Kidney glomerular epithelial cell (primary cell): Measurements from ENCODE around the gene FBXO41.

Source experiments
- DNase-seq: peaks from one replicate; lab custom pipeline; 2025; lab: John Stamatoyannopoulos, UW

The FBXO41 gene

DNA sequence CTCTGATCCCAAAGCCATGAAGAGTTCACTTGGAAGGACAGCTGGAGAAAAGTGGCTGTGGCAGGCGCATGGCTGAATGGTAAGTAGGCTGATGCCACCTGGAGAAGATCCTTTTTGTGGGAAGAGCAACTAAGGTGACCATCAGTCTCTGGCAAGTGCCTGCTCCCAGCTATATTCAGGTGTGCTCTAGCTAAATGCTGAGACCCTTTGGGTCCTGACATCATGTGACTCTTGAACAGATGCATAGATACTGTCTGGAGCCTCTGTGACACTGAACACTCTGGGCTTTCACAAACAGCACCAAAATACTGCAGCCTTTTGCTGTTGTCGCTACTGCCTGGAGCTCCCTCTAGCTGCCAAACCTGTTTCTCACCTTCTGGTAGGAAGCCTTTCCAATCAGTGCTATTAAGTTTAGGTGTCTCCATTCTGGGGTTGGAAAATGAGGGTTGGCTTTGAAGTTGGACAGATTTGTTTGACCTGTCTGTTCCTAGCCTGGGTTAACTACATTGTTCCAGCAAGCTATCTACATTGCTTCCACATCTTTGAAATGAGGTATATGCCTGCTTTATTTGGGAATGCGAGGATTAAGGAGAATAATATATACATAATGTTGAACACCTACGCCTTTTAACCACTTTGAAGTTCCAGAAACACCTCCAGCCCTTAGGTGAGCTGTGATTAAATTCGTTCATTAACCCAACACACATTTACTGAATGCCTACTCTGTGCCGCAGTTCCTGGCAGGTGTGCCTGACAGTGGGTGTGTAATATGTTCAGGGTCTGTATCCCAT, 6.0 kb upstream of the FBXO41 start:
- peak; percentile 25 for DNase-seq

DNA sequence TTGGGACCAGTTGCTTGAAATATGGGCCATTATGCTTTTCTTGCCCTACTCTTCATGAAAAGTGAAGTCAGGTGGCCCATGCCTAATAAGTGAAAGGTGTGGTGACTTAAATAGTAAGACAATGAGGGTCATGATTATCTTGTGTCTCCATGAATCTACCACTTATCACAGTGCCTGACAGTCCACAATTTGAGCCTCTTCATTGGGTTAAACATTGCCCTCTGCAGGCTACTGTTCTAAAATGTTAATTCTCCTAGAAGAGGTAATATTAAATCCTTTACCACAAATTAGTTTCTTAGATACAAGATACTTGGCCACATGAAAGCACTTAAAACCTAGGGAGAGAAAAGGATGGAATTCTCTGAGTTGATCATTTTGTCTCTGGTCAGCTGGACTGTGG, 5.0 kb upstream of the FBXO41 start:
- no peak for DNase-seq

DNA sequence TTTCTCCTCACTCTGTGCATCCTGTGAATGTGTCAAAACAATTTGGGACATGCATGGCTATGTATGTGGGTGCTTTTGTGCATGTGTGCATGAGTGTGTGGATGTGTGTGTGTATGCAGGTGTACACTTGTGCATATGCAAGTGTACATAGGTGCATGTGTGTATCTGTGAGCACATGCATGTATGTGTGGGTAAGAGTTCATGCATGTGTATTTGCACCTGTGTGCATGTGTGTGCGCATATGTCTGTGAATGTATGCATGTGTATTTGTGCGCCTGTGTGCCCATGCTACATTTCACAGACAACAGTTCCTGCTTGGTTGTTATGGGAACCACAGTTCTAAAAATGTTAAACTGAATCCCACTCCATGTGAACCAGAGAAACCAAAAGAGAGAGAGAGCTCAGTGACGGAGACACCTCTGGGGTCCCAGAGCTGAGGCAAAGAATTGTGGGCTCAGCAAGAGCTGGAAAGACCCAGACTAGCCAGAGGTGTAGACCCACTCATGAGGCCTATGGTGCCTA, 1.9 kb upstream of the FBXO41 start:
- no peak for DNase-seq

DNA sequence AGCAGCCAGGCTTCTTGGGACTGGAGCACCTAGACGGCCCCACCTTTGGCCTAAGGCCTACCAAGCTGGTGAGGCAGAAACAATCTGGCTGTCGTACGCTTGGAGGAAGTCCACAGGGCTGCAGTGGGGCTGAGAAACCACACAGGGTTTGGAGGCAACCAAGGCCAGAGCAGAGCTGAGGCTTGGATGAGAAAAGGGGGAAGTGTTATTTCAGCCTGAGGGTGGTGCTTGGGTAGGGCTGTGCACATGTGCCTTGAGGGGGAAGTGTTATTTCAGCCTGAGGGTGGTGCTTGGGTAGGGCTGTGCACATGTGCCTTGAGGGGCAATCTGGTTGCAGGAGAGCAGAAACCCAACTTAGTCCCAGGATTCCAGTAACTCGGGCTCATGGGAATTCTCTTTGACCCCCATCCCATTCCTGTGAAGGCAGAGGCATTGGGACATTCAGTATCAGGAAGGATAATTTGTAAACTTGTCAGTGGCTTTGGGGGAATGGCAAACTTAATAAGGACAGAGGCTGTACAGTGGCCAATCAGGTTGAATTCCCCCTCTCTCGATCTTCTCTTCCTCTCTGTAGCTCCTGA, 971 bp upstream of the FBXO41 start:
- no peak for DNase-seq

DNA sequence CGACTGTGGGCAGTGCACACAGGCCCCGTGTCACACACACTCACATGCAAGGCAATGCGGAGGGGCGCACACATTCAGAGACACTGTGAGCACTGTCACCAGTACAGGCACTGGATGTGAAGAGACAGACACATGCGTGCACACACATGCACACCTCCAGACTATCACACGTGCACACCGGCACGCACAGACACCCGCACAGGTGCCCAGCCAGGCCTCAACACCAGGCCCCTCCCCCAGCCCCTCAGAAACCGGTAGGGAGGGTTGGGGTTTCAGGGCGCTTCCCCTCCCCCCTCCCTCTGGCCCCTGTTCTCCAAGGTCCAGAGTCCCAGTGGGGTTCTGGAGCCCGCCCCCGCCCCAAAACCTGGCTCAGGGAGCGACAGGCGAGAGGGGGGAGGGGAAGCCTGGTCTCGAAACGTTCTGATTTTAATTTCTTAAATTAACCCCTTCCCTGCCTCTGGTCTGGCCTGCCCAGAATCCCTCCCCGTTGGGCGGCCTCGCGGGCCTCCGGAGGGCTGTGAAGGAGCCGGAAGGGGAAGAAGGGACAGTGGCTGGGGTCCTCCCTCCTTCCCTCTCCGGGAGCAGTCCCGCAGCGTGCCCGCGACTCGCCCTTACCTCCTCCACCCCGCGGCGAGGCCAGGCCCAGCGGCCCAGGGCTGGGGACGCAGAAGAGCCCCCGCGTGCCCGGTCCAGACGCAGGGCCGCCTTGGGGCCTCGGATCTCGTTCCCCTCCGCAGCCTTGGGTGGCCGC, 558 bp downstream of the FBXO41 start:
- DNase-seq: no peak

DNA sequence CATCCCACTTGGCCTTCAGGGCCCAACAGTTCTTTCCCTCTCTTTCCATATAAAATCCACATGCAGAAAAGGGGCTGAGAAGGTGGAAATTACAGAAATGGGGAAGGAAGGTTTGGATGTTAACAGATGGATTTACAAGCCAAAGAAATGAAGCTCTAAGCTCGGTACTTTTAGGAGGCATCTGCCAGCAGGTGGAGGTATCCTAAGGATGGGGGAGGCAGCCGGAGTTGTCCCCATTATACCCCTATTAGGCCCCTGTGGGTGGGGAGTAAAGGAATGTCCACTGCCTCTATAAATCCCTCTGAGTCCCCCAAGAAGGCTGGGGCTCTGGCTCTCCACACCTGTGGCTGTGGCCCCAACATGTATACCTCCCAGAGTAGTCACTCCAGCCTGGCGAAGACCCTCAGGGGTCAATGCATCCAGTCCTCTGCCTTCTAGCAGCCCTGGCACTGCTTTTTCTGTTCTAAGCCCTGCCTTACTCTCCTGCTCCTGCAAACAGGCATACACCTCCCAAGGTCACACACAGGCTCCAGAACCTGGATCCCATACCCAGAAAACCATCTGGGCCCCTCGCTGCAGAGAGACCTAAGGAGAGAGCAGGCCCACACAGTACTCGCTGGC, 1.2 kb downstream of the FBXO41 start:
- DNase-seq: no peak

DNA sequence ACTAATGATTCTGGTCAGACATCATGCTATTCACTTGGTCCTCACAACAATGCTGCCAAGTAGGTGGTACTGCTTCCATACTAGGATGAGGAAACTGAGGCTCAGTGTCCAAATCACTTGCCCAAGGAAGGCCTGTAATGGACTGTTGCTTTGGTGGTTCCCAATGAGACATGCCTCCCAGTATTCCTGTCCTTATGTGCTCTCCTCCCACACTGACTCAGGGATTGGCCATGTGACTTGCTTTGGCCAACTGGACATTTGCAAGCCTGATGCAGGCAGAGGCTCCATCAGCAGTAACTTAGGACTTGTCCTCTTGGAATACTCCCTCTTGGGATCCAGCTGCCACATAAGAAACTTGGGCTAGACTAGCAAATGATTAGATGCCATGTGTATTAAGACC, 3.0 kb downstream of the FBXO41 start:
- no peak for DNase-seq

DNA sequence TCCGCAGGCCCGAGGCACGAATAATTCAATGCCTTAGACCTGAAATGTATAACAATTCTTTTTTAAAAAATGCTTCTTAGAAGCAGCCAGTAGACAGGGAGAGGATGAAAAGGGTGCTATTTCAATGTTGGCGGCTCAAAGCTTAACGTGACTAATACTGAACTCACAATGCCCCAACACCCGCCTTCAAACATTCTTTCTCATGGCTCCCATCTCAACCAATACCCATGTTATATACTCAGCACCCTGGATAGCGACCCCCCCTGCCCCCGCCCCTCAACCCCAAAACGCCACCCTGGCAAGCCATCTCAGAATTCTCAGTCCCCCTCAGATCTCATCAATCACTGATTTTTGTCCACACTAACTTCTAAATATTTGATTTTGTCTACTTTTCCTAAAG, 4.4 kb downstream of the FBXO41 start:
- no peak for DNase-seq

DNA sequence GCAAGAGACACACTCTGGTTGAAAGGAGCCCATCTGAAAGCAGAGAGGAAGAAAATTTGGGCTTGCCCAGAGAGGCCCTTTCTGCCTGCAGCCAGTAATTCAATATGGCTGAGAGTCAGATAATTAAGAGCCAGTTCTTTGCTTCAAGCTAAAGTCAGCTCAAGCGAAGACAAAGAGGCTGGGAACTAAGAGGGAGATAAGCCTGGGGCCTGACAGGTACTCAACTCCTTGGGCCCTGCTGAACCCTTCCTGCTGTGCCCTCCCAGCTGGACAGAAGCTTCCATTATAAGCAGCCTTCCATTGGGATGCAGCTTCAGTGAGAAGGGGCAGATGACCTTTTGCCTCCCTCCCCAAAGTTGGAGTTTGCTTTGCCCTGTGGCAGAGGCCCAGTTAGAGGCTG, 12.0 kb downstream of the FBXO41 start:
- no peak for DNase-seq

DNA sequence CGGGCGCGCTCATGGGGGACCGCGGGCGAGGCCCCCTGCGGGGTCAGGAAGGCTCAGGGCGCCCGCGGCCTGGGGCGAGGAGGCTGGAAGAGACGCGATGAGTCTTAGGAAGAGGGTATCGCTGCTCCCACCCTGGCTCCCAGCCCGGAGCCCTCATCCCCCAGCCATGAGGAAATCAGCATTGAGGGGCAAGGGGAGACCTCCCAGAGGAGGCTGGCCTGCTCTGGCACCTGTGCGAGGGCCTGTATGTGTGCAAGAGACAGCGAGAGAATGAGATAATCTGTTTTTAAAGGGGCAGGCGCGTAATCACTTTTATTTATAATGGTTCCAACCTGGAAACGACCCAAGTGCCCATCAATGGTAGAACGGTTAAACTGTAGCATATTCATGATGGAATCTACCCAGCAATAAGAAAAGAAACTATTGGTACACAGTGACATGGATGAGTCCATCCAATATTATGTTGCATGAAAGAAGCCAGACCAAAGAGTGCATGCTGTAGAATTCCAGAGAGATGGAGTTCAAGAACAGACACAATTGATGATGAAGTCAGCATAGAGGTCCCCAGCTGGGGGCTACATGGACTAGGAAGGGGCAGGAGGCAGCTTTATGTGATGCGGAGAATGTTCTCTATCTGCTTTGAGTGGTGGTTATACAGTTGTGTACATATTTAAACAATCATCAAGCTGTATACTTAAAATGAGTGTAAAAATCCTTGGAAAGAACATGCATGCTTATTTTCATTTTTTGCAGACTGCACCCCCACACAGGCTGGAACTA, 14.4 kb downstream of the FBXO41 start:
- DNase-seq: no peak

DNA sequence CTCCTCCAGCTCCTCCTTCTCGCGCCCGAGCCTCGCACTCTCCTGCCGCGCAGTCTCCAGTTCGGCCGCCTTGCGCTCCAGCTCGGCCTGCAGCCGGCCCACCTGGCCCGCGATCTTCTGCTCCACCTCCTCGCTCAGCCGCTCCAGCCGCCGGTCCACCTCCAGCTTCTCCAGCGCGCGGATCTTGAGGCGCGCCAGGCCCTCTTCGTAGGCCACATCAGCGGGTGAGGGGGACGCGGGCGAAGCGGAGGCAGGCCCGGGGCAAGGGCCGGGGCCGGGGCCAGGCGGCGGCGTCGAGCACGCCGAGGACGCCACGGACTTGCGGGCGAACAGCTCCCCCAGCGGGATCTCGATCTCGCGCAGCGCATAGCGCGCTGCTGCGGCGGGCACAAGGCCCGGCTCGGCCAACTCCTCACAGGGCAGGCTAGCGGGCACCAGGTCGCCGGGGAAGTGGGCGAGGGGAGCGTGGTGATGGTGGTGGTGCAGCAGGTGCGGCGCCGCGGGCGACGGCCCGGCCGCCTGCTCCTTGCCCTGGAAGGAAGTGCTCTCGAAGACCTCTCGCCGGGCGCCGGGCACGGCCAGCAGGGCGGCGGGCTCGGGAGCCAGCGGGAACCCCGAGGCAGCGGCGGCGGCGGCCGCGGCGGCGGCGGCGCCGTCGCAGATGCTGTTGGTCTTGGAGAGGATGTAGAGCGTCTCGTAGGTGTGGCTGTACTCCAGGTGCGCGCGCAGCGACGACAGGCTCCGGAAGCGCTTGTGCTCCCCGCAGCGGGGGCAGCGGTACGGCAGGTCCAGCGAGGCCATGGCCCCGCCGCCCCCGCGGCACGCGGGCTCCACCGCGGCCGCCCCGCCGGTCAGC, 15.2 kb downstream of the FBXO41 start:
- DNase-seq: no peak

DNA sequence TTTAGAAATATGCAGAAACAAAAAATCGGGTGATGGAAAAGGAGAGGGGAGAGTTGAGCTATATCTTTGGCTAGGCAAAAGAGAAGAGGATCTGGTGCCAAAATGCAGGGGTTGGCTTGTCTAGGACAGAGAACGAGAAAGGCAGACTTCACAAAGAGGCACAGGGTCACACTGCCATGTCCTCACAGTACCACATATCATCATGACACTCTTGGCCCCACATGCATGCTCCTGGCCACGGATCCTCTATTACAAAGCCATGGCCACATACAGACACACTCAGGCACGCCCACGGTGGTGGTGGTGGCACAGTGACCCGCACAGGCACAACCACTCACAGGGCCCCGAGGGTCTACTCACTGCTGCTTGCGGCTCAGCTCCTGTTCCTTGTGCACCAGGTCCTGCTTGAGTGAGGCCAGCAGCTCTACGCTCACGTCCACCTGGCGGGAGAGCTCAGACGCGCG, 15.9 kb downstream of the FBXO41 start:
- DNase-seq: no peak

DNA sequence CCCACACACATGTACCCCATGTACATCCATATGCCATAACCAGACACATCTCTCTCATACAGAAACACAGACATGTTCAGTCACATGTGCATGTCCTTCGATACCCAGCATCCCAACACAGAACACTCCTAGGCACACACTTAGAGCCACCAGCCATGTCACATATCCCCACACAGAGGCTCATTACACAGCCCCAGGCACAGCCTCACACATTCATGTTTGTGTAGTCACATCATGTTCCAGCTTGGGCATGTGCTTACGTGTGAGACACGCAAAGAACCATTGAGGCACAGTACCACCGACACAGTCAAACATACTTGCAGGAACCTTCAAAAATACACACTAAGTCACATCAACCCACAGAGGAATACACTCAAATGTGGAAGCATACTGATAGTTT, 17.3 kb downstream of the FBXO41 start:
- DNase-seq: no peak

DNA sequence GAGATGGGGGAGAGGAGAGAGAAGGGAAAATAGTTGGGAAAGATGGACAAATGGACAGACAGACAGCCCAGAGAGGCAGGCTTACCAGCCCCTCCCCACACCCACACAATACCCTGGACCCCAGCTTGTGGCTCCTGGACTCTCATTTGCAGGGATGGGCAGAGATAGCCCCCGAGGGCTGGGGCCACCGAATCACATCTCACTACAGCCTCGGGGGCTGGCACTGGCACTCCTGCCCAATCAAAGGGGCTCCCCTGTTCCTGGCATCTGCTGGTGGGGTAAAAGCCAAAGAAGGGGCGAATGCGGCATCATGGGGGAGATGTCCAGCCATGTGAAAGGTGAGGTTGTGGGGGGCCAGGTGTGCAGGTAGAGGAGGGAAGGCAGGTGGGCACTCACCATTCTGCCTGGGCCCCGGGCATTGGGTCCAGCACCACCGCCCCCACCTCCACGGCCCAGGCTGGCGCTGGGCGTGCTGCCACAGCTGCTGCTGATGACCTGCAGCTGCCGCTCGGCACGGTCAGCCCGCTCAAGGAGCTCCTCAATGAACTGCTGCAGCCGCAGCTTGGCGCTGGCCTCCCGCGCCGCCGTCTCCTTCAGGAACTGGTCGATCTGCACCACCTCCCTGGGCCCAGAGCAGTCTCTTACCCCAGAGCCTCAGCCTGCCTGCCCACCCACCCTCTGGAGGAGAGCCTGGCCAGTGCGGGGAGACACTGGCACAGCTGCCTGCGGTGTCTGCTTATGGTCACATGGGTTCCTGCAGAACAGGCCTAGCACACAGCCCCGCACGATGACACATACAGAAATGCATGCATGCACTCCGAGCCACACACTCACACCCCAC, 18.0 kb downstream of the FBXO41 start:
- no peak for DNase-seq

DNA sequence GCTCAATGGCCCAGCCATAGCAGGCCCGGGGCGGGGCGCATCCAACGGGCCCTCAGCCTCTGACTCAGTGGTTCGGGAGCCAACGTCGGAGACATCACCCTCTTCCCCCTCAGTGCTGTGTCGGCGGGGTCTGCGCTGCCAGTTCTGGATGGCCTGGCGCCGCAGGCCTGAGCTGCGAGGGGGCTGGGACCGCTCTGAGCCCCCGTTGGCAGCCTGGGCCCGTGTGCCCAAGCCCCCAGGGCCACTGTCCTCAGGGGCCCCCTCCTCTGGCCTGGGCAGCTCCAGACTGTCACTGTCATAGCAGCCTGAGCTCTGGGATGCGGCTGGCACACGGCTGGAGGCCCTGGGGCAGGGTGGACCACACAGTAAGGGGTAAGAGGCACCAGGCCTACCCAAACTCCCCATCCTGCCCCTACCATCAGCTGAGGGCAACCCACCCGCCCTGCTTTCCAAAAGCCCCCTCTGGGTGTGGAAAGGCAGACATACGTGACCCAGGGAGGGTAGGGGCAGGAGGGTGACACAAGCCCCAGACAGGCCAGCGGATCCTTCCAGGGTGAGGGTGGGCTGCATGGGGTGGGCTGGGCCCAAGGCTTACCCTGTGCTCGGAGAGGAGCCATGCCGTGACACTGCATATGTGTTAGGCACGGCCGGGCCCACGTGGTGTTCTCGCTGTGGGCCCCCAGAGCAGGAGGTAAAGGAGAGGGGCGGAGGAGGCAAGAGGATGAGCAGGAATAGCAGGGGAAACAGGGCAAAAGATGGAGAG, 18.8 kb downstream of the FBXO41 start:
- DNase-seq: no peak

DNA sequence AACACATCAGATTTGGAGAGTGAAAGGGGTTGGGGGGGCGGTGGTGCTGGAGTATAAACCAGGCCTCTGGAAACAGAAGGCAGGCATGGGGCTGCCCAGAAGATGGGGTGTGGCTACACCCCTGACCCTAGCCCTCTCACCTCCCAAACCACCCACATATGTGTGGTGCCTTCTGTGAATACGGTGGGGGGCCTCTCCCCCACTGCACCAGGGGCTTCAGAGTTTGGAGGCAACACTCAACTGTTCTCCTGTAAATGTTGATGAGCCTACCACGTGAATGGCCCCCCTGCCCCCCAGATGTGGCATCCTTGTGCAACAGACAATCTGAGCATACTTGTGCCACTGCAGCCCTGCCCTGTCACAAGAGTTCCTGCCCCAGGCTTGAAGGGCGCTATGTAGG, 19.5 kb downstream of the FBXO41 start:
- no peak for DNase-seq

DNA sequence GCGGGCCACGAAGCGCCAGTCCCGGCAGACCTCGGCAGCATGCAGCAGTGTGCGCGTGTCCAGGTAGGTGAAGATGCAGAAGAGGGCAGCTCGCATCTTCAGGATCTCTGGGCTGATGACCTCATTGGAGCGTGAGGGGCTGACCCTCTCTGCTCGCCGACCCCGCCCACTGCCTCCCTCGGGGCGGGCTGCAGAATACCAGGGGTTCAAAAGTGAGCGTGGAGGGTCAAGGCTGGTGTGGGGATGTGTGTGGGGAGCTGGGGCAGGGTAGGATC, 20.0 kb downstream of the FBXO41 start:
- no peak for DNase-seq

DNA sequence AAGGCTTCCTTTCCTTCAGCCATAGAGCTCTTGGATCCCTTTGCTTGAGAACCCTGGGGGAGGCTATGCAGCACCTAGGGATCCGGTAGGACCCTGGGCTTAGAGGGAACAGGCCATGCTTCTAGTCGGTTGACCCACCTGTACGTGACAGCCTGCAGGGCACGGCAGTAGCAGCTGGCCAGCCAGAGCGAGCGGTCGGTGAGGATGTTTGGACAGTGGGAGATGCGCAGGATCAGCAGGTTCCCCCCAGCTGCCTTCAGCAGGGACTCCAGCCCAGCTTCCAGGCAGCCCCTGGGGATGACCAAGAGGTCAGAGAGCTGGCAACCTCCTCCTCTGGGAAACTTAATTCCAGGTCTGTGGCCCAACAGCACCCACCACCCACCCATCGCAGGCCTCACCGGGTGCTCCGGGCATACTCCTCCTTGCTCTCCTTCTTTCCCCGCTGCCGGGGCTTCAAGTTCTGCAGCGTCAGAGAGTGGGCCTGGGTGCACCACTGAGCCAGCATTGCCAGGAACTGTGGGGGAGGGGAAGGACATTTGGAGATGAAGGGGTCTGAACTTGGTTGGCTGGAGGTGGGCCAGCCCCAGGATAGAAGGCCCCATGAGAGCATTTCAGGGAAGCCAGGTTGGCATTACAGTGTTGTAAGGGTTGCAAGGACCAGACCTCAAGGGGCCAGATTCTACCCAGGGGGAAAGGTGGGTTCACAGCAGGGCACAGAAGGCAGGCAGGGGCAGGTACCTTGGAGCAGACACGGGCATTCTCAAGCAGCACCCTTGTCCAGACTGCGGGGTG, 20.5 kb downstream of the FBXO41 start:
- DNase-seq: no peak
